SK-N-SH treated with all-trans-retinoic acid at 6 μM for 48 hours (cell line): ENCODE data around the gene PRR5L.

Source experiments
- ATAC-seq: fragments of 200-7000 bp; cut with Tn5 transposase; 3 replicates; pipeline ENCODE4 v1.9.1; 2020; ENCODE audit warnings: mild to moderate bottlenecking, moderate library complexity
- ARNTL ChIP-seq: fragments of 450-650 bp; formaldehyde crosslinking; IDR thresholded peaks from 2 replicates; pipeline ENCODE4 v1.5.0; 2020; ENCODE audit warnings: low read depth, mild to moderate bottlenecking, moderate library complexity, borderline replicate concordance
- BACH2 ChIP-seq: fragments of 250-450 bp; sonication (Bioruptor Pico); IDR thresholded peaks from 2 replicates; pipeline ENCODE4 v1.9.0; 2021; ENCODE audit warnings: mild to moderate bottlenecking, borderline replicate concordance
- ESRRG ChIP-seq: fragments of 250-450 bp; sonication (Bioruptor Pico); IDR thresholded peaks from 2 replicates; pipeline ENCODE4 v1.6.1; 2021; ENCODE audit warnings: mild to moderate bottlenecking
- GLIS3 ChIP-seq: fragments of 250-450 bp; sonication (Bioruptor Pico); IDR thresholded peaks from 2 replicates; pipeline ENCODE4 v1.5.0; 2020; ENCODE audit warnings: mild to moderate bottlenecking, moderate library complexity
- ISL1 ChIP-seq: fragments of 250-450 bp; sonication (Bioruptor Pico); IDR thresholded peaks from 2 replicates; pipeline ENCODE4 v2.1.2; 2022; ENCODE audit warnings: mild to moderate bottlenecking, moderate library complexity
- OSR1 ChIP-seq: fragments of 250-450 bp; sonication (Bioruptor Pico); IDR thresholded peaks from 2 replicates; pipeline ENCODE4 v1.8.0; 2022; ENCODE audit warnings: moderate library complexity, mild to moderate bottlenecking, inconsistent platforms
- PATZ1 ChIP-seq: fragments of 250-450 bp; sonication (Bioruptor Pico); IDR thresholded peaks from 2 replicates; pipeline ENCODE4 v1.8.0; 2020; ENCODE audit warnings: mild to moderate bottlenecking, moderate library complexity, borderline replicate concordance
- PPARA ChIP-seq: fragments of 250-450 bp; sonication (Bioruptor Pico); IDR thresholded peaks from 2 replicates; pipeline ENCODE4 v1.5.0; 2020; ENCODE audit warnings: mild to moderate bottlenecking, borderline replicate concordance
- RARB ChIP-seq: fragments of 250-450 bp; sonication (Bioruptor Pico); IDR thresholded peaks from 2 replicates; pipeline ENCODE4 v1.8.0; 2021; ENCODE audit warnings: mild to moderate bottlenecking, moderate library complexity
- SNAI2 ChIP-seq: fragments of 250-450 bp; sonication (Bioruptor Pico); IDR thresholded peaks from 2 replicates; pipeline ENCODE4 v1.5.0; 2020; ENCODE audit warnings: mild to moderate bottlenecking, moderate library complexity
- TCF4 ChIP-seq: fragments of 250-450 bp; sonication (Bioruptor Pico); IDR thresholded peaks from 2 replicates; pipeline ENCODE4 v1.8.0; 2021; ENCODE audit warnings: mild to moderate bottlenecking, moderate library complexity, borderline replicate concordance
- ZC3H10 ChIP-seq: fragments of 250-450 bp; sonication (Bioruptor Pico); IDR thresholded peaks from 2 replicates; pipeline ENCODE4 v1.5.1; 2021; ENCODE audit warnings: mild to moderate bottlenecking, moderate library complexity
- ZFP3 ChIP-seq: fragments of 250-450 bp; sonication (Bioruptor Pico); IDR thresholded peaks from 2 replicates; pipeline ENCODE4 v1.5.0; 2020; ENCODE audit warnings: mild to moderate bottlenecking, moderate library complexity
- ZFP30 ChIP-seq: fragments of 450-650 bp; formaldehyde crosslinking; IDR thresholded peaks from 2 replicates; pipeline ENCODE4 v1.5.0; 2022; ENCODE audit warnings: mild to moderate bottlenecking, moderate library complexity
- ZNF565 ChIP-seq: fragments of 450-650 bp; formaldehyde crosslinking; conservative IDR thresholded peaks from 2 replicates; pipeline ENCODE4 v1.5.0; 2020; ENCODE audit warnings: low read depth, mild to moderate bottlenecking, moderate library complexity
- ZNF70 ChIP-seq: fragments of 450-650 bp; formaldehyde crosslinking; IDR thresholded peaks from 2 replicates; pipeline ENCODE4 v1.5.0; 2020; ENCODE audit warnings: mild to moderate bottlenecking, moderate library complexity
- ZNF8 ChIP-seq: fragments of 450-650 bp; formaldehyde crosslinking; IDR thresholded peaks from 2 replicates; pipeline ENCODE4 v1.5.0; 2020; ENCODE audit warnings: mild to moderate bottlenecking, moderate library complexity
- TF ChIP-seq, protein P1 (sequence below): fragments of 250-450 bp; sonication (Bioruptor Pico); IDR thresholded peaks from 2 replicates; pipeline ENCODE4 v1.8.0; 2021; ENCODE audit warnings: low read depth, mild to moderate bottlenecking, moderate library complexity, borderline replicate concordance
- TF ChIP-seq, protein P2 (sequence below): fragments of 250-450 bp; sonication (Bioruptor Pico); IDR thresholded peaks from 2 replicates; pipeline ENCODE4 v1.5.0; 2020; ENCODE audit warnings: mild to moderate bottlenecking, moderate library complexity
- TF ChIP-seq, protein P3 (sequence below): fragments of 250-450 bp; sonication (Bioruptor Pico); IDR thresholded peaks from 2 replicates; pipeline ENCODE4 v1.5.1; 2020; ENCODE audit warnings: low read depth, mild to moderate bottlenecking, moderate library complexity

Gene PRR5L

GRCh38 chr11:36426226-36426848 lies 130.2 kb downstream of the PRR5L start:
- ATAC-seq = no peak

DNA sequence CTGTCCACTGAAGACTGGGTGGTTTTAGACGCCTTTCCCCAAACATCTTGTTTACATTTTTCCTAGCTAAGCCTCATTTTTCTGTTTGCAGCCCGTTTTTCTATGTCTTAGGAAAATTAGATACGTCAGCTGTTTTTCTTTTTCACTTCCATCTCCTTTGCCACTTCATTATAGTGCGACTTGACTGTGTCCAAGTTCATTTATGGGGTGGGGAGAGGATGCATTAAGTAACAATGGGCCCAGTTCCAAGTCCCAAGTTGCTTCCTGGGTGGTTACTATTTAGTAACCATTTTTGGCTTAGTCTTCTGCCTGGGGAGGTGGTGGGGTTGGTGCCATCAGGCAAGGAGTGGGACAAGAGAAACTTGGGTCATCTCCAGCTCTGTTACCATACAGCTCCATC lies 131.0 kb downstream of the PRR5L start:
- TF ChIP-seq TCF4 (CRISPR knock-in tag) = no peak
- TF ChIP-seq, all 23 proteins: peak for 0
- no peak for ATAC-seq

More at GRCh38 chr11:36426226-36426848, 130.2 kb downstream of the PRR5L start:
- TF ChIP-seq ESRRG (CRISPR knock-in tag) (no peak), ISL1 (no peak), ZC3H10 (CRISPR knock-in tag) (no peak), ZNF70 (CRISPR knock-in tag) (no peak), ARNTL (CRISPR knock-in tag) (no peak), PATZ1 (CRISPR knock-in tag) (no peak), ZFP30 (CRISPR knock-in tag) (no peak), OSR1 (no peak), ZNF8 (CRISPR knock-in tag) (no peak), BACH2 (CRISPR knock-in tag) (no peak), RARB (CRISPR knock-in tag) (no peak), TCF4 (CRISPR knock-in tag) (no peak), ZNF565 (no peak), SNAI2 (CRISPR knock-in tag) (no peak), GLIS3 (CRISPR knock-in tag) (no peak)
- TF ChIP-seq, protein P1, sequence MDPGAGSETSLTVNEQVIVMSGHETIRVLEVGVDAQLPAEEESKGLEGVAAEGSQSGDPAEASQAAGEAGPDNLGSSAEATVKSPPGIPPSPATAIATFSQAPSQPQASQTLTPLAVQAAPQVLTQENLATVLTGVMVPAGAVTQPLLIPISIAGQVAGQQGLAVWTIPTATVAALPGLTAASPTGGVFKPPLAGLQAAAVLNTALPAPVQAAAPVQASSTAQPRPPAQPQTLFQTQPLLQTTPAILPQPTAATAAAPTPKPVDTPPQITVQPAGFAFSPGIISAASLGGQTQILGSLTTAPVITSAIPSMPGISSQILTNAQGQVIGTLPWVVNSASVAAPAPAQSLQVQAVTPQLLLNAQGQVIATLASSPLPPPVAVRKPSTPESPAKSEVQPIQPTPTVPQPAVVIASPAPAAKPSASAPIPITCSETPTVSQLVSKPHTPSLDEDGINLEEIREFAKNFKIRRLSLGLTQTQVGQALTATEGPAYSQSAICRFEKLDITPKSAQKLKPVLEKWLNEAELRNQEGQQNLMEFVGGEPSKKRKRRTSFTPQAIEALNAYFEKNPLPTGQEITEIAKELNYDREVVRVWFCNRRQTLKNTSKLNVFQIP (CRISPR knock-in tag) = no peak
- TF ChIP-seq, protein P2, sequence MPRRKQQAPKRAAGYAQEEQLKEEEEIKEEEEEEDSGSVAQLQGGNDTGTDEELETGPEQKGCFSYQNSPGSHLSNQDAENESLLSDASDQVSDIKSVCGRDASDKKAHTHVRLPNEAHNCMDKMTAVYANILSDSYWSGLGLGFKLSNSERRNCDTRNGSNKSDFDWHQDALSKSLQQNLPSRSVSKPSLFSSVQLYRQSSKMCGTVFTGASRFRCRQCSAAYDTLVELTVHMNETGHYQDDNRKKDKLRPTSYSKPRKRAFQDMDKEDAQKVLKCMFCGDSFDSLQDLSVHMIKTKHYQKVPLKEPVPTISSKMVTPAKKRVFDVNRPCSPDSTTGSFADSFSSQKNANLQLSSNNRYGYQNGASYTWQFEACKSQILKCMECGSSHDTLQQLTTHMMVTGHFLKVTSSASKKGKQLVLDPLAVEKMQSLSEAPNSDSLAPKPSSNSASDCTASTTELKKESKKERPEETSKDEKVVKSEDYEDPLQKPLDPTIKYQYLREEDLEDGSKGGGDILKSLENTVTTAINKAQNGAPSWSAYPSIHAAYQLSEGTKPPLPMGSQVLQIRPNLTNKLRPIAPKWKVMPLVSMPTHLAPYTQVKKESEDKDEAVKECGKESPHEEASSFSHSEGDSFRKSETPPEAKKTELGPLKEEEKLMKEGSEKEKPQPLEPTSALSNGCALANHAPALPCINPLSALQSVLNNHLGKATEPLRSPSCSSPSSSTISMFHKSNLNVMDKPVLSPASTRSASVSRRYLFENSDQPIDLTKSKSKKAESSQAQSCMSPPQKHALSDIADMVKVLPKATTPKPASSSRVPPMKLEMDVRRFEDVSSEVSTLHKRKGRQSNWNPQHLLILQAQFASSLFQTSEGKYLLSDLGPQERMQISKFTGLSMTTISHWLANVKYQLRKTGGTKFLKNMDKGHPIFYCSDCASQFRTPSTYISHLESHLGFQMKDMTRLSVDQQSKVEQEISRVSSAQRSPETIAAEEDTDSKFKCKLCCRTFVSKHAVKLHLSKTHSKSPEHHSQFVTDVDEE (CRISPR knock-in tag) = no peak
- TF ChIP-seq, all 23 proteins: peak for 0

GRCh38 chr11:36427876-36428275 lies 131.8 kb downstream of the PRR5L start:
- no peak for TF ChIP-seq PATZ1 (CRISPR knock-in tag)
- TF ChIP-seq GLIS3 (CRISPR knock-in tag) = no peak
- no peak for TF ChIP-seq ESRRG (CRISPR knock-in tag)
- no peak for TF ChIP-seq ZNF8 (CRISPR knock-in tag)
- TF ChIP-seq SNAI2 (CRISPR knock-in tag) = no peak
- no peak for TF ChIP-seq ZC3H10 (CRISPR knock-in tag)
- ATAC-seq = no peak

DNA sequence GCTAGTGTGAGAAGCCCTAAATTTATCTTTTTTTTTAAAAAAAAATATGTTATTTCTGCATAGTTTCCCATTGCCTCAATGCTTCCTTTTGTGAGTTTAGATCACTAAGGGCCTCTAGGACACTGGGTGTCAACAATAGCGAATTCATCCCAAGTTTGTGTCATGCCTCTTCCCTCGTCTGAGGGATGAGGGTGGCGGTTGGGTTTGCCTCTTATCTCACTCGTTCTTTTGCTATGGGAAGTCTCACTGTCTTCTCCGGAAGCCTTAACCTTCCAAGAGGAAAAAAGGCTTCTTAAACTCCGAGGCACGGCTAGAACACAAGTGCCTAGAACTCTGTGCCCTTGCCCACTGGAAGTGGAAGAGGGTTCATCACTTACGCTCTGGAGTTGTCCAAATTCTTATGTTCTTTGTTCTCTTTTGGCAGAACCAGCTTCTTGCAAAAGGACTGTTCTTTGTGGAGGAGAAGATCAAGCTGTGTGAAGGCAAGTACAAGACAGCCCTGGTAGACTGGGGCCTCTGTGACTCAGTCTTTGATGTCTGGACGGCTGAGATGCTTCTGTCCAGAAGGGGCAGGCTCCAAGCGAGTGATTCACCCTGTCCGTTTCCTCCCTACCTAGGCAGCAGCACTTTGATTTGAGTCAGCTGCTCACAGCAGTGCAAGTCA lies 135.5 kb downstream of the PRR5L start:
- ATAC-seq = peak; percentile 100
- TF ChIP-seq SNAI2 (CRISPR knock-in tag) (no peak), PPARA (CRISPR knock-in tag) (no peak), ZNF565 (no peak), ZFP30 (CRISPR knock-in tag) (no peak), ZFP3 (no peak), ZNF8 (CRISPR knock-in tag) (no peak), TCF4 (CRISPR knock-in tag) (no peak), ZNF70 (CRISPR knock-in tag) (no peak)
- TF ChIP-seq, protein P2 (CRISPR knock-in tag) = no peak
- TF ChIP-seq, protein P3, sequence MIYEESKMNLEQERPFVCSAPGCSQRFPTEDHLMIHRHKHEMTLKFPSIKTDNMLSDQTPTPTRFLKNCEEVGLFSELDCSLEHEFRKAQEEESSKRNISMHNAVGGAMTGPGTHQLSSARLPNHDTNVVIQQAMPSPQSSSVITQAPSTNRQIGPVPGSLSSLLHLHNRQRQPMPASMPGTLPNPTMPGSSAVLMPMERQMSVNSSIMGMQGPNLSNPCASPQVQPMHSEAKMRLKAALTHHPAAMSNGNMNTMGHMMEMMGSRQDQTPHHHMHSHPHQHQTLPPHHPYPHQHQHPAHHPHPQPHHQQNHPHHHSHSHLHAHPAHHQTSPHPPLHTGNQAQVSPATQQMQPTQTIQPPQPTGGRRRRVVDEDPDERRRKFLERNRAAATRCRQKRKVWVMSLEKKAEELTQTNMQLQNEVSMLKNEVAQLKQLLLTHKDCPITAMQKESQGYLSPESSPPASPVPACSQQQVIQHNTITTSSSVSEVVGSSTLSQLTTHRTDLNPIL (CRISPR knock-in tag) = no peak
